ENCODE data around the gene PXK.

Gene PXK

GRCh38 chr3:58323529-58324390 is 8.9 kb upstream of the PXK start:
- DNase-seq (ENCODE audit: low spot score) = no peak
- Histone ChIP-seq H3K27ac (no peak overlapping the region), H3K4me3 (no peak overlapping the region)
- no peak for TF ChIP-seq CTCF (IDR thresholded peaks at IDR 0.05)

- no peak for TF ChIP-seq CTCF (IDR thresholded peaks at IDR 0.05)
- Histone ChIP-seq H3K4me3 (no peak overlapping the region), H3K27ac (peak overlapping the region; percentile 26 to 44)
- DNase-seq (ENCODE audit: low spot score) = no peak
Measured at GRCh38 chr3:58324391-58325390, 8.0 kb upstream of the PXK start.

GRCh38 chr3:58325525-58325992 is 7.1 kb upstream of the PXK start:
- Histone ChIP-seq H3K27ac (peak overlapping the region; percentile 26 to 44), H3K4me3 (no peak overlapping the region)
- DNase-seq (ENCODE audit: low spot score) = no peak
- TF ChIP-seq CTCF (IDR thresholded peaks at IDR 0.05) = no peak

- no peak overlapping the region for H3K27ac ChIP-seq
- DNase-seq (ENCODE audit: low spot score) = no peak
- H3K4me3 ChIP-seq = no peak overlapping the region
- TF ChIP-seq CTCF (IDR thresholded peaks at IDR 0.05) = no peak
Measured at GRCh38 chr3:58326267-58326900, 6.3 kb upstream of the PXK start.

- no peak for TF ChIP-seq CTCF (IDR thresholded peaks at IDR 0.05)
- no peak overlapping the region for H3K4me3 ChIP-seq
- DNase-seq (ENCODE audit: low spot score) = no peak
- H3K27ac ChIP-seq = no peak overlapping the region
Measured at GRCh38 chr3:58329150-58329921, 3.4 kb upstream of the PXK start.

GRCh38 chr3:58329922-58330413 is 2.7 kb upstream of the PXK start:
- Histone ChIP-seq H3K27ac (no peak overlapping the region), H3K4me3 (no peak overlapping the region)
- no peak for DNase-seq (ENCODE audit: low spot score)
- no peak for TF ChIP-seq CTCF (IDR thresholded peaks at IDR 0.05)
